NCI-H2196 (cell line): ENCODE results near the gene GRIP1.

ENCODE experiments used
- DNase-seq: peaks from one replicate; lab custom pipeline; 2025; ENCODE audit not compliant: unreplicated experiment; lab: John Stamatoyannopoulos, UW

GRIP1 gene

GRCh38 chr12:66602483-66603143 is 76.3 kb downstream of the GRIP1 start:
- no peak for DNase-seq

DNA sequence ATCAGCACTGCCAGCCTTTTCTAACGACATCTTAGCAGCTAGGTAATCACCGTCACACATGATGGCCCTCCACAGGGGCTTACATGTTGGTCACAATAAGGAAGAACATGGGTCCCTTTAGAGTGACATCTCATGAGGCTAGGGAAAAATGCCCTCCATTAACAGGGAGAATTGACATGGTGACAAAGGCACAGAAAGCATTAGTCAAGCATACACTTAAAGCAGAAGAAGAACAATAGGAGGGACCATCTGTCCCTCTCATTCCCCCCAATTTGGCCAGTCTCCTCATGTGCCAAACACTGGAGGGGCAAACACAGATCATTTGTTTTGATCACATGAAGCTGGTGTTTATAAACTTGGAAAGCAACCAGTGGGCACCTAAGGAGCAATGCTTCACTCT is 78.0 kb downstream of the GRIP1 start:
- no peak for DNase-seq

GRCh38 chr12:66599816-66600215 is 79.1 kb downstream of the GRIP1 start:
- no peak for DNase-seq

GRCh38 chr12:66598608-66599007 is 80.3 kb downstream of the GRIP1 start:
- DNase-seq = no peak

GRCh38 chr12:66598079-66598478 is 80.8 kb downstream of the GRIP1 start:
- DNase-seq = no peak

DNA sequence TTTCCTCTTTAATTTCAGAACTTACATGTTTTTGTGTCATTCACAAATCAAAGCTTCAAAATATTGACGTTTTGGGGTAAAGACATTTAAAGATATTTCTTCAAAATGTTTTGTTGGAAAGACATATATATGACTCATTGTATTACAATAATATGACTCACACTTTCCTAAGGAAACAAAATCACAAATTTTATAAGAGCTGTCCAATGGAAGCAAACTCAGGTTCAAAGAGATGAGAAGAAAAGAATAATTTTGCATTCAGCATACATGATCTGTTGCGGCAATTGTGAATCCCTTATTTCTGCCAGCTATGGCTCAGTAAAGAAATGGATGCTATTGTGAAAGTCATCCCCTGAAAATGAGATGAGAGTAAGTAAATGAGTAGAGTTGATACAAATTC is 82.7 kb downstream of the GRIP1 start:
- DNase-seq = no peak

DNA sequence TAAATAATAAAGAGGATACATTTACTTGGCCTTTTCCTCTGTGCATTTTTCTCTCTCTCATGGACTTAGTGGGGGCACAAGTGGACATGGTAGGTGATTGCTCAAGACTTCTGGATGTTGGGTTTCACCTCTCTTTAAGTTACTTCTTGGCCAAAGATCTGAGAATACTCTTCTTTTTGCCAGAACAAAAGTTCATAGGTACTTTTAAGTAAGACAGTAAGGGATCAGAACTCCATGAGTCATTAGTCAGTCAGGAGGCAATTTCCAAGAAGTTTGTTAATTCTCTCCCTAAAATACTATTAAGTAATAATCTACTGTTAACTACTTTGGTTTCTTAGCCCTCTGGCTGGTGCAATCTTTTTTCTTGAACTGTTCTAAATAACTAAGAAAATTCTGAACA is 84.2 kb downstream of the GRIP1 start:
- DNase-seq = no peak

- no peak for DNase-seq
Observed at GRCh38 chr12:66590275-66590985, 88.4 kb downstream of the GRIP1 start.

DNA sequence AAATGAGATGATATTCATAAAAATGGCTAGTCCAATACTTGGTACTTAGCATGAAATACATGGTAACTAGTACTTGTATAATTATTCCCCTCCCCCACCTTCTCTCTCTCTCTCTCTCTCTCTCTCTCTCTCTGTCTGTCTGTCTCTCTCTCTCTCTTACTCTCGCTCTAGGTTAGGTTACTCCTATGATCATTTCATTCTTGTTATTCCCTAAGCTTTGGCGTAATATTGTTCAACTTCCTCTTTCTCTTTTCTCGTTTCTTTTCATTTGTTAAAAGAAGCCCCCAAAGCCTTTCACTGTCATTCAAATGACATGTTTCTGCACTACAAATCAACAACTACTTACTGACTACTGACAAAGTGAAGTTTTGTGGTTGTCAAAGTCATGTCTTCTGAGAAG is 89.8 kb downstream of the GRIP1 start:
- no peak for DNase-seq

- no peak for DNase-seq
Observed at GRCh38 chr12:66587912-66588311, 91.0 kb downstream of the GRIP1 start.

DNA sequence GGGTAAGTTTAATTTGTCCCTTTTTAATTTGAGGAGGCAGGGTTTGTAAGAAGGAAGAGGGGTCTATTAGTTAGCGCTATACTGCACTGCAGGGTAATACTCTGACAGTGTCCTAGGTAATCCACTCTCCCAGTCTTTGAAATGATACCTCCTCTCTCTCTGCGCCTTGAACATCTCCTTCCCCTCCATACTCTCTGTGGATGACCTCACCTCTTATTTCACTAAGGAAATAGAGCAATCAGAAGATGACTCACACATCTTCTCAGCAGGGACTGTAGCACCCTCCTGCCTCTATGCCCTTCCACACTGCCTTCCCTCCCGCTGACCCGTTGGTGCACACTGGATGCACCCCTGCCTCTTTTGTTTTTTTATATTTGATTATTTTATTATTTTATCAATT is 94.2 kb downstream of the GRIP1 start:
- DNase-seq = no peak

- no peak for DNase-seq
Observed at GRCh38 chr12:66573605-66574004, 105.3 kb downstream of the GRIP1 start.

GRCh38 chr12:66572845-66573244 is 106.0 kb downstream of the GRIP1 start:
- DNase-seq = no peak

GRCh38 chr12:66571361-66571915 is 107.4 kb downstream of the GRIP1 start:
- no peak for DNase-seq

DNA sequence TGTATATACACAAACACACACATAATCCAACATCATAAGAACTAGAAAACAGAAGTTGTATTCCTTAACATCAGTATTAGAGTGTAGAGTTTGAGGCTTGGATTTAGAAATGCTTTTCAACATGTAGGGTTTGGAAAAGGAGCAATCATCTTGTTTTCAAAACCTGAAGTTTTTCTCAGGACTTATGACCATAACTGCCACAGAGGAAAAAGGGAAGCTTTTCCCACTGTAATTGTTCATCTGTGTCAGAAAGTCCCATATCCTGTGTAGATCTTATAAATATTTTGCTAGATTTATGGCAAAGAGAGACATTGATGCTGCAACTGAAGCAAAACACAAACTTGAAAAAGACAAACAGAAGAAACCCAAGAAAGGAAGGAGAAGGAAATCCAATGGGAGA is 115.7 kb downstream of the GRIP1 start:
- no peak for DNase-seq

- no peak for DNase-seq
Observed at GRCh38 chr12:66555113-66555512, 123.8 kb downstream of the GRIP1 start.

- DNase-seq = no peak
Observed at GRCh38 chr12:66552716-66553115, 126.2 kb downstream of the GRIP1 start.

- no peak for DNase-seq
Observed at GRCh38 chr12:66550626-66551025, 128.2 kb downstream of the GRIP1 start.

GRCh38 chr12:66549050-66549389 is 129.9 kb downstream of the GRIP1 start:
- no peak for DNase-seq

GRCh38 chr12:66548338-66549049 is 130.4 kb downstream of the GRIP1 start:
- no peak for DNase-seq

DNA sequence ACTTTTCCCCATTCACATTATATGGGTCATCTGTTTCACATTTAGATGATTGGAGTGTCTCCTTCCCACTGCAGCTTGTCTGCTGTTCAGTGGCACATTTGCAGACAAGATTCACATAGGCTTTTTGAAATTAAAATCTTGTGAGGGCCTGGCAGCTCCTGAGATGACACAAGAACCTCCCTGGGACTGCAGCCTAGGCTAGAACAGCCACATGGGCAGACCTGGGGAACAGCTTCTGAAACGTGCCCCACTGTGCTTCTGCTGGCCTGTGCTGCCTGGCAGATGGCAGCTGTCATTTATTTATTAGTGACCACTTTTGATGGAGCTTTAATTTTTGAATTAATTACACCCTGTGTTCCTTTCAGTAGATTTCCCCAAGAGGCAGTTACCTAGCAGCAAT is 137.4 kb downstream of the GRIP1 start:
- DNase-seq = no peak

DNA sequence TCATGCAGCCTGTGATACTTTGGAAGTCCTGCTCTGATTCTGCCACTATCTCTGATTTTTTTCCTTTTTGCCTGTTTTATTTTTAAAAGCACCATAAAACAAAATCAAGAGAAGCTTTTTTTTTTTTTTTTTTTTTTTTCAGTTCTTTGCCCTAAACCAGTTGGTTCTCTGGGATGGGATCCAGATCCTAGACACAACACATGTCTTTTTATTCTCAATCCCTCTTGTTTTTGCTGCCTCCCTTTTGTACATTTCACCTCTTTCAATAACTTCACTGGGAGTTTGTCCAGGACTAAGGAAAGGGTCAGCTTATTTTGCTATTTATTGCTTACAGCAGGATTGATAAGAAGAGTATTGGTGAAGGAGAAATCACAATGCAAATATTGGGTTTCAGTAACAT is 139.4 kb downstream of the GRIP1 start:
- DNase-seq = no peak
